Testis (tissue), 2 donors: ENCODE results near the gene SIPA1L2.

ENCODE experiments used
- POLR2A ChIP-seq: fragments of 450-650 bp; IDR thresholded peaks from one replicate; pipeline ENCODE4 v1.6.1; 2017; ENCODE audit warnings: antibody characterized with exemption, mild to moderate bottlenecking, moderate library complexity
- TF ChIP-seq, protein P1 (sequence below), 3 experiments: fragments of 450-650 bp in 2 of 3; fragments of 200-600 bp in 1 of 3; sonication (generic) in 1 of 3; IDR thresholded peaks; one replicate each; pipeline ENCODE4 v1.5.1; 2016 to 2019; ENCODE audit warnings: antibody characterized with exemption in 3 of 3, mild to moderate bottlenecking in 2 of 3, moderate library complexity in 1 of 3

DNA sequence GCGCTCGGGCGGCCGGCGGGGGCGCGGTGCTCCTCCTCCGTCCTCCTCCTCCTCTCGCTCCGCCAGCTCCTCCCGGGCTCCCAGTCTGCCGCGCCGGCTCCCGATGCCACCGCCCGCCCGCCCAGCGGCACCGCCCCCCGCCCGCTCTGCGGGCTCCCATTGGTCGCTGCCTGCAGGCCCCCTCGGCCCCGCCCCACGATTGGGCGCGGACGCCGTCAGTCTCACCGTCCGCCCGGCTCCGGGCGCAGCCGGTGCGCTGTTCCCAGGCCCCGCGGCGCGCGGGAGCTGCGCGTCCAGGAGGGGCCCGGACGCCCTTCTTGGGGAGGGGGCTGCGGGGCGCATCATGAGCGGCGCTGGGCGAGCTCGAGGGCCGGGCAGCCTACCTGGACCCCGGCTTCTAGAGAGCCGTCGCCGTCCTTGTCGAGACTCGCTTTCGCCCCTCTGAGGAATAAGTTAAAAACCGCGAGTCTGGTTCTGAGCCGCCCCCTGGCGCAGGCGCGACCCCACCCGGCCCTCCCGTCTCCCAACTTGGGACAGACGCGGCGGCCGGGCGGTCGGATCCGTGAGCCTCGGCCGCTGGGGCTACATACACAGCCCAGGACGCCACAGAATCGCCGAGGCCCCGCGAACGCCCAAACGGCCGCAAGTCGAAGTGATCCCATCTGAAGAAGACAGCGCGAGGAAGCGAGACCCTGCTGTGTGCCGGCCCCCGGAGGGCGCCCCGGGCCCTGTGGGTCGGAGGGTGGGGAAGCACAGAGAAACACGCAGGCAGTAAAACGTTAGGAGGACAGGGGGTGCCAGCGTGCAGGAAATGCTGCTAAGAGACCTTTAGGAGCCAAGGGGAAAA is at the start of gene SIPA1L2:
- TF ChIP-seq, protein P1, sequence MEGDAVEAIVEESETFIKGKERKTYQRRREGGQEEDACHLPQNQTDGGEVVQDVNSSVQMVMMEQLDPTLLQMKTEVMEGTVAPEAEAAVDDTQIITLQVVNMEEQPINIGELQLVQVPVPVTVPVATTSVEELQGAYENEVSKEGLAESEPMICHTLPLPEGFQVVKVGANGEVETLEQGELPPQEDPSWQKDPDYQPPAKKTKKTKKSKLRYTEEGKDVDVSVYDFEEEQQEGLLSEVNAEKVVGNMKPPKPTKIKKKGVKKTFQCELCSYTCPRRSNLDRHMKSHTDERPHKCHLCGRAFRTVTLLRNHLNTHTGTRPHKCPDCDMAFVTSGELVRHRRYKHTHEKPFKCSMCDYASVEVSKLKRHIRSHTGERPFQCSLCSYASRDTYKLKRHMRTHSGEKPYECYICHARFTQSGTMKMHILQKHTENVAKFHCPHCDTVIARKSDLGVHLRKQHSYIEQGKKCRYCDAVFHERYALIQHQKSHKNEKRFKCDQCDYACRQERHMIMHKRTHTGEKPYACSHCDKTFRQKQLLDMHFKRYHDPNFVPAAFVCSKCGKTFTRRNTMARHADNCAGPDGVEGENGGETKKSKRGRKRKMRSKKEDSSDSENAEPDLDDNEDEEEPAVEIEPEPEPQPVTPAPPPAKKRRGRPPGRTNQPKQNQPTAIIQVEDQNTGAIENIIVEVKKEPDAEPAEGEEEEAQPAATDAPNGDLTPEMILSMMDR (IDR thresholded peaks at IDR 0.05), result peak; percentile 30 to 52 (median 35)
- no peak for TF ChIP-seq POLR2A
